ENCODE data around the gene GLOD4.

DNA sequence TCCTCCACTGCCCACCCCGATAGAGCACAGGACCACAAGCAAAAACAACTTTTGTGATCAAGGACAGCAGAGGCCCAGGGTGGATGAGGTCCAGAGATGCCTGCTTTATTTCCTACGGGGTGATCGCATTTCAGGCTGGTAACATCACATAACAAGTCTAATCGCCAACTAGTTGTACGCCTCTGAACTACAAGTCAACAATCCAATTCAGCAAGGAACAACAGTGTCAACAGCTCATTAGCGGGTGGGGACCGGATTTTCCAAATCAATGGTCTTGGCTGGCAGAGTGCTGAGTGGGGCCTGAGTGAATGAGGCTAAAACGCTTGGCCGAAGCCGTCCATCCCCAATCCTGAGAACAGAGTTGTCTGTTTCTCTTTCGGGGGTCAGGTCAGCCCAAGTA is 17.2 kb upstream of the GLOD4 start:
- TF ChIP-seq EZH2 (IDR thresholded peaks at IDR 0.05; ENCODE audit: insufficient read depth, low read length): no peak
- TF ChIP-seq, protein P1, sequence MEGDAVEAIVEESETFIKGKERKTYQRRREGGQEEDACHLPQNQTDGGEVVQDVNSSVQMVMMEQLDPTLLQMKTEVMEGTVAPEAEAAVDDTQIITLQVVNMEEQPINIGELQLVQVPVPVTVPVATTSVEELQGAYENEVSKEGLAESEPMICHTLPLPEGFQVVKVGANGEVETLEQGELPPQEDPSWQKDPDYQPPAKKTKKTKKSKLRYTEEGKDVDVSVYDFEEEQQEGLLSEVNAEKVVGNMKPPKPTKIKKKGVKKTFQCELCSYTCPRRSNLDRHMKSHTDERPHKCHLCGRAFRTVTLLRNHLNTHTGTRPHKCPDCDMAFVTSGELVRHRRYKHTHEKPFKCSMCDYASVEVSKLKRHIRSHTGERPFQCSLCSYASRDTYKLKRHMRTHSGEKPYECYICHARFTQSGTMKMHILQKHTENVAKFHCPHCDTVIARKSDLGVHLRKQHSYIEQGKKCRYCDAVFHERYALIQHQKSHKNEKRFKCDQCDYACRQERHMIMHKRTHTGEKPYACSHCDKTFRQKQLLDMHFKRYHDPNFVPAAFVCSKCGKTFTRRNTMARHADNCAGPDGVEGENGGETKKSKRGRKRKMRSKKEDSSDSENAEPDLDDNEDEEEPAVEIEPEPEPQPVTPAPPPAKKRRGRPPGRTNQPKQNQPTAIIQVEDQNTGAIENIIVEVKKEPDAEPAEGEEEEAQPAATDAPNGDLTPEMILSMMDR (IDR thresholded peaks at IDR 0.05; ENCODE audit: insufficient read depth, low read depth, low read length): no peak
